Middle frontal gyrus (tissue), 1 donor: Measurements from ENCODE around the gene CPNE8.

Source experiments
- DNase-seq: peaks from one replicate; pipeline ENCODE4 v3.0.0-alpha.2; 2015; ENCODE audit warnings: low spot score; ENCODE audit errors: extremely low spot score

The CPNE8 gene

GRCh38 chr12:38898001-38898684 lies 7.2 kb downstream of the CPNE8 start:
- DNase-seq, result no peak

- DNase-seq, result no peak
Observed at GRCh38 chr12:38895446-38895845, 9.9 kb downstream of the CPNE8 start.

- no peak for DNase-seq
Observed at GRCh38 chr12:38892976-38893375, 12.4 kb downstream of the CPNE8 start.

GRCh38 chr12:38892087-38892786 lies 13.2 kb downstream of the CPNE8 start:
- DNase-seq, result no peak

- DNase-seq, result no peak
Observed at GRCh38 chr12:38890102-38890855, 15.1 kb downstream of the CPNE8 start.

GRCh38 chr12:38889297-38889815 lies 16.0 kb downstream of the CPNE8 start:
- DNase-seq, result no peak

- DNase-seq, result no peak
Observed at GRCh38 chr12:38887770-38888169, 17.6 kb downstream of the CPNE8 start.

- no peak for DNase-seq
Observed at GRCh38 chr12:38886931-38887330, 18.5 kb downstream of the CPNE8 start.

GRCh38 chr12:38886064-38886463 lies 19.3 kb downstream of the CPNE8 start:
- no peak for DNase-seq

GRCh38 chr12:38884666-38885065 lies 20.7 kb downstream of the CPNE8 start:
- DNase-seq, result no peak

- DNase-seq, result no peak
Observed at GRCh38 chr12:38883629-38884134, 21.7 kb downstream of the CPNE8 start.

GRCh38 chr12:38880288-38880687 lies 25.1 kb downstream of the CPNE8 start:
- no peak for DNase-seq

GRCh38 chr12:38878986-38879385 lies 26.4 kb downstream of the CPNE8 start:
- DNase-seq, result no peak

GRCh38 chr12:38878333-38878705 lies 27.1 kb downstream of the CPNE8 start:
- no peak for DNase-seq

GRCh38 chr12:38875586-38876228 lies 29.7 kb downstream of the CPNE8 start:
- no peak for DNase-seq

GRCh38 chr12:38872561-38872960 lies 32.8 kb downstream of the CPNE8 start:
- no peak for DNase-seq

GRCh38 chr12:38872156-38872555 lies 33.2 kb downstream of the CPNE8 start:
- no peak for DNase-seq

- no peak for DNase-seq
Observed at GRCh38 chr12:38869036-38869435, 36.4 kb downstream of the CPNE8 start.

GRCh38 chr12:38850461-38850860 lies 54.9 kb downstream of the CPNE8 start:
- no peak for DNase-seq

GRCh38 chr12:38847247-38847646 lies 58.1 kb downstream of the CPNE8 start:
- DNase-seq, result no peak

GRCh38 chr12:38844267-38844666 lies 61.1 kb downstream of the CPNE8 start:
- no peak for DNase-seq
